Measurements from ENCODE around the gene NFATC1. TPM values are rescaled to one million over a fixed set of nuclear protein-coding genes. Genes with fewer than 3 reads are reported as not detected.

Gene NFATC1
- polyA plus RNA-seq, 1 donor from 2014 or later: 0.37 TPM

GRCh38 chr18:79520478-79521390 is 125.0 kb downstream of the NFATC1 start:
- H3K27ac ChIP-seq (ENCODE audit: low read length): no peak overlapping the region

GRCh38 chr18:79521416-79522205 is 125.9 kb downstream of the NFATC1 start:
- Histone ChIP-seq H3K9me3 (ENCODE audit: low read length) (no peaks in the 10 kb centered on the region), H3K9ac (ENCODE audit: low read length) (no peak overlapping the region), H3K4me2 (ENCODE audit: low read length) (no peak overlapping the region), H3K9me2 (ENCODE audit: insufficient read depth, low read length) (no peaks in the 10 kb centered on the region), H3K36me3 (ENCODE audit: insufficient read depth, low read length) (no peaks in the 10 kb centered on the region), H3K79me2 (replicated peaks; ENCODE audit: insufficient read depth, low read length) (no peaks in the 10 kb centered on the region), H3K4me3 (ENCODE audit: low read length) (no peak overlapping the region), H4K20me1 (ENCODE audit: insufficient read depth) (no peaks in the 10 kb centered on the region), H3F3A (ENCODE audit: insufficient read depth, low read length, poor library complexity, severe bottlenecking) (no peaks in the 10 kb centered on the region), H3K27me3 (ENCODE audit: insufficient read depth, low read depth, low read length) (no peaks in the 10 kb centered on the region), H2AFZ (ENCODE audit: low read depth, low read length) (no peak overlapping the region), H3K27ac (ENCODE audit: low read length) (no peak overlapping the region)
- TF ChIP-seq REST (IDR thresholded peaks at IDR 0.05; ENCODE audit: borderline replicate concordance) (no peak), EZH2 (IDR thresholded peaks at IDR 0.05; ENCODE audit: borderline replicate concordance, insufficient read depth, low read length, poor library complexity, severe bottlenecking) (no peak), RAD21 (conservative IDR thresholded peaks at IDR 0.05) (no peak), CTCF (IDR thresholded peaks at IDR 0.05; ENCODE audit: poor library complexity, severe bottlenecking) (no peak), POLR2AphosphoS5 (IDR thresholded peaks at IDR 0.05) (no peak), EP300 (conservative IDR thresholded peaks at IDR 0.05; ENCODE audit: poor library complexity, severe bottlenecking) (no peak), TAF1 (IDR thresholded peaks at IDR 0.05; ENCODE audit: low read depth) (no peak), SMC3 (conservative IDR thresholded peaks at IDR 0.05; ENCODE audit: poor library complexity) (no peak), MXI1 (conservative IDR thresholded peaks at IDR 0.05; ENCODE audit: poor library complexity, severe bottlenecking) (no peak)

More at GRCh38 chr18:79520478-79521390, 125.0 kb downstream of the NFATC1 start:
- H3K79me2 ChIP-seq (replicated peaks; ENCODE audit: insufficient read depth, low read length): no peaks in the 10 kb centered on the region
- no peak overlapping the region for H2AFZ ChIP-seq (ENCODE audit: low read depth, low read length)
- H3K36me3 ChIP-seq (ENCODE audit: insufficient read depth, low read length): no peaks in the 10 kb centered on the region
- H3K9me3 ChIP-seq (ENCODE audit: low read length): no peaks in the 10 kb centered on the region
- H3K4me3 ChIP-seq (ENCODE audit: low read length): no peak overlapping the region
- H3K27me3 ChIP-seq (ENCODE audit: insufficient read depth, low read depth, low read length): no peaks in the 10 kb centered on the region
- TF ChIP-seq CTCF (IDR thresholded peaks at IDR 0.05; ENCODE audit: poor library complexity, severe bottlenecking): no peak
- no peak for TF ChIP-seq MXI1 (conservative IDR thresholded peaks at IDR 0.05; ENCODE audit: poor library complexity, severe bottlenecking)
- TF ChIP-seq TAF1 (IDR thresholded peaks at IDR 0.05; ENCODE audit: low read depth): no peak
- TF ChIP-seq RAD21 (conservative IDR thresholded peaks at IDR 0.05): no peak
- no peak for TF ChIP-seq EZH2 (IDR thresholded peaks at IDR 0.05; ENCODE audit: borderline replicate concordance, insufficient read depth, low read length, poor library complexity, severe bottlenecking)
- no peaks in the 10 kb centered on the region for H3F3A ChIP-seq (ENCODE audit: insufficient read depth, low read length, poor library complexity, severe bottlenecking)
- no peak overlapping the region for H3K9ac ChIP-seq (ENCODE audit: low read length)
- no peaks in the 10 kb centered on the region for H3K9me2 ChIP-seq (ENCODE audit: insufficient read depth, low read length)
- no peaks in the 10 kb centered on the region for H4K20me1 ChIP-seq (ENCODE audit: insufficient read depth)
- H3K4me2 ChIP-seq (ENCODE audit: low read length): no peak overlapping the region
